H1 (cell line): ENCODE data around the gene GPR39. TPM values are rescaled to one million over a fixed set of nuclear protein-coding genes. Genes with fewer than 3 reads are reported as not detected.

Source experiments
- CTCF ChIA-PET: fragments of 300-600 bp; sonication (Branson Sonifier 250); formaldehyde crosslinking; loops from one replicate; lab custom pipeline; 2021; ENCODE audit not compliant: partially characterized antibody; lab: Charles Lee
- POLR2A ChIA-PET: fragments of 300-600 bp; sonication (Branson Sonifier 250); formaldehyde crosslinking; loops from one replicate; lab custom pipeline; 2021; ENCODE audit warnings: inconsistent platforms; ENCODE audit not compliant: partially characterized antibody; lab: Charles Lee
- DNase-seq, 2 experiments: peaks; one replicate each; pipeline versions ENCODE4 v3.0.0 to v3.0.0-alpha.2; 2010 to 2022; ENCODE audit warnings: low spot score in 2 of 2, low read depth in 1 of 2, mixed read lengths in 1 of 2
- FAIRE-seq: peaks from 2 replicates; lab custom pipeline; 2011; peaks lifted over from hg19 to GRCh38; lab: Jason Lieb, UNC
- H2AFZ ChIP-seq: 2 replicates; pipeline ENCODE4 v1.8.1; 2012; ENCODE audit warnings: low read length, inconsistent platforms
- H2AK5ac ChIP-seq: 2 replicates; pipeline ENCODE4 v1.6.1; 2013; ENCODE audit warnings: low read depth, low read length
- H2BK120ac ChIP-seq: replicated peaks from 2 replicates; pipeline ENCODE3; 2013; ENCODE audit warnings: low read depth, low read length, inconsistent platforms
- H2BK12ac ChIP-seq: 2 replicates; pipeline ENCODE4 v1.6.1; 2013; ENCODE audit warnings: low read depth, low read length
- H2BK15ac ChIP-seq: 2 replicates; pipeline ENCODE4 v1.6.1; 2013; ENCODE audit warnings: low read length
- H2BK20ac ChIP-seq: 2 replicates; pipeline ENCODE4 v1.6.1; 2013; ENCODE audit warnings: low read length
- H2BK5ac ChIP-seq: 2 replicates; pipeline ENCODE4 v1.6.1; 2013; ENCODE audit warnings: low read depth, low read length
- H3K14ac ChIP-seq: 2 replicates; pipeline ENCODE4 v1.6.1; 2013; ENCODE audit warnings: inconsistent platforms; ENCODE audit not compliant: insufficient read length
- H3K18ac ChIP-seq: 2 replicates; pipeline ENCODE4 v1.6.1; 2013; ENCODE audit warnings: low read length; ENCODE audit errors: extremely low read depth
- H3K23ac ChIP-seq: 2 replicates; pipeline ENCODE4 v1.6.1; 2013; ENCODE audit warnings: inconsistent platforms; ENCODE audit not compliant: insufficient read length
- H3K23me2 ChIP-seq: 2 replicates; pipeline ENCODE4 v1.6.1; 2013; ENCODE audit warnings: low read depth, low read length
- H3K27ac ChIP-seq: 2 replicates; pipeline ENCODE4 v1.6.1; 2011; ENCODE audit warnings: low read depth, low read length, inconsistent platforms
- H3K27me3 ChIP-seq, 4 experiments: replicated peaks in 1 of 4; 1 replicate in 1 of 4; 2 replicates in 3 of 4; pipeline versions ENCODE4 v1.6.1 to v1.8.1; 2011 to 2013; ENCODE audit warnings: low read length in 3 of 4, mild to moderate bottlenecking in 3 of 4, inconsistent platforms in 2 of 4, mixed read lengths in 2 of 4, moderate library complexity in 1 of 4; ENCODE audit not compliant: control insufficient read depth in 3 of 4, insufficient read depth in 3 of 4; ENCODE audit errors: extremely low read depth in 1 of 4
- H3K36me3 ChIP-seq, 4 experiments: 2 replicates each; pipeline versions ENCODE4 v1.6.1 to v1.8.1; 2011 to 2013; ENCODE audit warnings: mild to moderate bottlenecking in 4 of 4, low read length in 3 of 4, moderate library complexity in 2 of 4, control low read depth in 1 of 4, inconsistent platforms in 1 of 4; ENCODE audit not compliant: insufficient read depth in 4 of 4, control insufficient read depth in 2 of 4
- H3K4ac ChIP-seq: replicated peaks from 2 replicates; pipeline ENCODE3; 2013; ENCODE audit warnings: low read length, low read depth, mixed read lengths, inconsistent platforms; ENCODE audit not compliant: insufficient read length
- H3K4me1 ChIP-seq, 4 experiments: replicated peaks in 1 of 4; 1 replicate in 1 of 4; 2 replicates in 3 of 4; pipeline versions ENCODE4 v1.6.1 to v1.8.1; 2011 to 2013; ENCODE audit warnings: low read length in 3 of 4, inconsistent platforms in 2 of 4, mixed read lengths in 1 of 4; ENCODE audit not compliant: insufficient read depth in 4 of 4, control insufficient read depth in 3 of 4
- H3K4me2 ChIP-seq, 2 experiments: 2 replicates each; pipeline versions ENCODE4 v1.6.1 to v1.8.1; 2011 to 2013; ENCODE audit warnings: low read depth in 2 of 2, low read length in 2 of 2, control low read depth in 1 of 2, inconsistent platforms in 1 of 2, mild to moderate bottlenecking in 1 of 2; ENCODE audit not compliant: insufficient read depth in 1 of 2
- H3K4me3 ChIP-seq, 4 experiments: fragments of 200-600, 300-600 bp in 1 of 4; sonication (generic), shearing (Covaris generic), sonication (Bioruptor Twin) in 1 of 4; 2 replicates each; pipeline versions ENCODE4 v1.5.1 to v1.8.1; 2011 to 2016; ENCODE audit warnings: low read length in 4 of 4, low read depth in 3 of 4, control low read depth in 2 of 4, inconsistent platforms in 2 of 4, mild to moderate bottlenecking in 2 of 4, mixed read lengths in 1 of 4, moderate library complexity in 1 of 4; ENCODE audit not compliant: insufficient read depth in 2 of 4; ENCODE audit errors: extremely low read depth in 1 of 4
- H3K56ac ChIP-seq: replicated peaks from 2 replicates; pipeline ENCODE3; 2013; ENCODE audit warnings: low read depth, mild to moderate bottlenecking, mixed read lengths, low read length, inconsistent platforms; ENCODE audit not compliant: insufficient read length
- H3K79me1 ChIP-seq: 2 replicates; pipeline ENCODE4 v1.6.1; 2013; ENCODE audit warnings: low read depth, low read length, control low read depth
- H3K79me2 ChIP-seq, 2 experiments: 2 replicates each; pipeline versions ENCODE4 v1.6.1 to v1.8.1; 2012 to 2013; ENCODE audit warnings: low read length in 2 of 2, mild to moderate bottlenecking in 2 of 2, inconsistent platforms in 1 of 2; ENCODE audit not compliant: insufficient read depth in 2 of 2, control insufficient read depth in 1 of 2
- H3K9ac ChIP-seq, 4 experiments: replicated peaks in 1 of 4; 1 replicate in 1 of 4; 2 replicates in 3 of 4; pipeline versions ENCODE4 v1.6.1 to v1.8.1; 2011 to 2013; ENCODE audit warnings: low read depth in 3 of 4, low read length in 3 of 4, control low read depth in 2 of 4, mild to moderate bottlenecking in 2 of 4, moderate library complexity in 2 of 4, inconsistent platforms in 1 of 4; ENCODE audit errors: extremely low read depth in 1 of 4
- H3K9me3 ChIP-seq, 2 experiments: 2 replicates each; pipeline versions ENCODE4 v1.6.1 to v1.8.1; 2012 to 2013; ENCODE audit warnings: mild to moderate bottlenecking in 2 of 2, moderate library complexity in 2 of 2, control low read depth in 1 of 2, inconsistent platforms in 1 of 2, low read depth in 1 of 2, low read length in 1 of 2, mixed read lengths in 1 of 2; ENCODE audit not compliant: insufficient read depth in 2 of 2
- H4K20me1 ChIP-seq, 2 experiments: replicated peaks in 1 of 2; 2 replicates each; pipeline versions ENCODE3 to v1.8.1; 2011 to 2013; ENCODE audit warnings: inconsistent platforms in 2 of 2, low read length in 2 of 2, mild to moderate bottlenecking in 1 of 2; ENCODE audit not compliant: insufficient read depth in 2 of 2, control insufficient read depth in 1 of 2
- H4K5ac ChIP-seq: 2 replicates; pipeline ENCODE4 v1.6.1; 2013; ENCODE audit warnings: low read length, low read depth, mixed read lengths, inconsistent platforms; ENCODE audit not compliant: insufficient read length
- H4K8ac ChIP-seq: 2 replicates; pipeline ENCODE4 v1.8.0; 2013; ENCODE audit warnings: mild to moderate bottlenecking, moderate library complexity, low read length, inconsistent platforms; ENCODE audit not compliant: insufficient read depth; ENCODE audit errors: extremely low read depth
- H4K91ac ChIP-seq: replicated peaks from 2 replicates; pipeline ENCODE3; 2013; ENCODE audit warnings: low read length, mixed read lengths, inconsistent platforms; ENCODE audit not compliant: insufficient read length
- ASH2L ChIP-seq: fragments of 200-600, 300-600 bp; sonication (generic); IDR thresholded peaks from one replicate; pipeline ENCODE4 v1.7.1; 2017; ENCODE audit warnings: low read length
- CREB1 ChIP-seq: IDR thresholded peaks from 2 replicates; pipeline ENCODE4 v1.6.1; 2012; ENCODE audit warnings: inconsistent platforms
- CTBP2 ChIP-seq: IDR thresholded peaks from 2 replicates; pipeline ENCODE4 v1.7.0; 2011; ENCODE audit warnings: borderline replicate concordance, mild to moderate bottlenecking, moderate library complexity, mixed read lengths, low read length; ENCODE audit not compliant: insufficient read depth, insufficient read length
- GTF2F1 ChIP-seq: IDR thresholded peaks from 2 replicates; pipeline ENCODE4 v1.6.1; 2012; ENCODE audit warnings: low read depth, low read length, improper control_type of control experiment, borderline replicate concordance
- HDAC2 ChIP-seq, 2 experiments: fragments of 300-600 bp in 1 of 2; sonication (generic) in 1 of 2; IDR thresholded peaks; 2 replicates each; pipeline ENCODE4 v1.6.1; 2011 to 2012; ENCODE audit warnings: low read depth in 2 of 2, low read length in 2 of 2, mild to moderate bottlenecking in 2 of 2, moderate library complexity in 2 of 2, borderline replicate concordance in 1 of 2, inconsistent platforms in 1 of 2
- HDAC6 ChIP-seq: IDR thresholded peaks from one replicate; pipeline ENCODE4 v1.7.1; 2012; ENCODE audit warnings: low read depth, mild to moderate bottlenecking, inconsistent platforms, low read length, moderate library complexity
- JUN ChIP-seq: IDR thresholded peaks from 2 replicates; pipeline ENCODE4 v1.6.1; 2011; ENCODE audit warnings: low read depth, mild to moderate bottlenecking, improper control_type of control experiment, low read length
- KDM5A ChIP-seq: fragments of 200-600 bp; IDR thresholded peaks from 2 replicates; pipeline ENCODE4 v1.7.1; 2012; ENCODE audit warnings: mild to moderate bottlenecking, low read length, inconsistent platforms, mixed read lengths
- POLR2A ChIP-seq, 2 experiments: IDR thresholded peaks; 1 replicate in 1 of 2; 2 replicates in 1 of 2; pipeline ENCODE4 v1.6.1; 2011; ENCODE audit warnings: low read depth in 2 of 2, low read length in 2 of 2, mild to moderate bottlenecking in 2 of 2; ENCODE audit errors: control extremely low read depth in 1 of 2
- SP2 ChIP-seq: IDR thresholded peaks from 2 replicates; pipeline ENCODE4 v1.6.1; 2012; ENCODE audit warnings: mild to moderate bottlenecking, low read length, inconsistent platforms
- SRF ChIP-seq: IDR thresholded peaks from 2 replicates; pipeline ENCODE4 v1.6.1; 2011; ENCODE audit warnings: mild to moderate bottlenecking, low read depth, low read length, moderate library complexity
- WGBS, 2 experiments: shearing (Covaris generic) in 1 of 2; methylation state at CpG; one replicate each; pipeline versions ENCODE4 v1.1.6 to v1.1.7; 2013 to 2015; ENCODE audit warnings: low lambda C conversion rate in 2 of 2, mixed read lengths in 2 of 2, inconsistent platforms in 1 of 2, low coverage in 1 of 2, missing lambda C conversion rate in 1 of 2; ENCODE audit not compliant: insufficient replicate concordance in 2 of 2, insufficient coverage in 1 of 2, insufficient read length in 1 of 2; ENCODE audit errors: extremely low coverage in 1 of 2, missing lambda C conversion rate in 1 of 2; 5-methylcytosine and 5-hydroxymethylcytosine counted together
- polyA plus RNA-seq, 7 experiments: library from polyadenylated mRNA; depleted of rRNA in 3 of 7; stranded (reverse) in 5 of 7; unstranded in 2 of 7; fragments of >200 nt in 5 of 7; fragments of 200-250 nt in 2 of 7; gene quantifications; 1 replicate in 5 of 7; 2 replicates in 1 of 7; 4 replicates in 1 of 7; pipeline versions ENCODE4 v1.2.1 to v1.2.3, GENCODE V29; 2011 to 2013; ENCODE audit warnings: missing spikeins in 2 of 7, mixed read lengths in 2 of 7
- total RNA-seq: library from RNA; stranded (reverse); fragmentation: NEBNext Ultra II Directional; extraction: Animal tissue kit (Norgen Biotek cat#: 25700); gene quantifications from 2 replicates; pipeline ENCODE4 v1.2.1, GENCODE V29; 2021
- TF ChIP-seq, protein P1 (sequence below): IDR thresholded peaks from 2 replicates; pipeline ENCODE4 v1.6.1; 2011; ENCODE audit warnings: low read length, improper control_type of control experiment

GPR39 gene
- total and polyA plus RNA-seq, 2 of the 8 experiments (the other 6 are each of a cell fraction or from before 2014, with no cell fraction given) = 0.63 to 2.7 TPM

DNA sequence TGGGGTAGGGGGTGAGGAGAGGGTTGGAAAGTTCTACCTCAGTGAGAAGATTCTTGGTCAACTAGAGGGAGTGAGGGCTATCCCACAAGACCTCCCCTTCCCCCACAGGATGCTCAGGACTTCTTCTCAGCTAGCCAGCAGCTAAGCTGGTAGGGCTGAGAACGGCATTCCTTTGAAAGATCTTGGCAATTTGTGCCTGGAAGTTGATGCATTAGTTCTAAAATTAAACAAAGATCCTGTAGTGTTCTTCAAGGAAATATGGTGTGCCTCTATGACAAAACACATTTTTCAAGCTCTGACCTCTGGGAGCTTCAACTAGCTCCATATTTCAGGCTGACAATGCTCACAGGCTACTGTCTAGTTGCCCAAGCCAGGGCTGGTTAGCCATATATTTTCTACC is 251.1 kb downstream of the GPR39 start:
- Histone ChIP-seq H3K14ac (no peak overlapping the region), H3K27ac (no peak overlapping the region), H3K27me3 (peaks cover 14 to 47% (median 43%) of the 10 kb centered on the region in 4 experiments), H3K4me1 (peaks cover 0 to 10% (median 3%) of the 10 kb centered on the region in 4 experiments; a peak in 5 of 7 replicates), H4K8ac (no peak overlapping the region), H3K9ac (no peak overlapping the region), H2AK5ac (no peak overlapping the region), H3K23me2 (peaks cover 24% of the 10 kb centered on the region), H4K5ac (no peak overlapping the region), H3K36me3 (no peaks in the 10 kb centered on the region), H3K79me1 (no peaks in the 10 kb centered on the region), H2AFZ (no peak overlapping the region), H3K18ac (no peak overlapping the region), H3K4me2 (peak overlapping the region in 1 of 2 experiments; percentile 98; a peak in 1 of 4 replicates), H2BK20ac (no peak overlapping the region), H2BK15ac (no peak overlapping the region), H4K91ac (no peak overlapping the region), H2BK5ac (no peak overlapping the region), H3K56ac (no peak overlapping the region), H2BK12ac (no peak overlapping the region), H3K9me3 (no peaks in the 10 kb centered on the region), H2BK120ac (no peak overlapping the region), H3K79me2 (no peaks in the 10 kb centered on the region), H3K4ac (no peak overlapping the region), H3K4me3 (0 out of 8 replicates have a peak overlapping the region, but pooled peaks of 1 of the 4 experiments have one; percentile 70), H4K20me1 (peaks cover 0 to 4% of the 10 kb centered on the region in 2 experiments), H3K23ac (no peak overlapping the region)
- TF ChIP-seq POLR2A (IDR thresholded peaks at IDR 0.05; ENCODE audit: control extremely low read depth in 1 of 2, low read depth in 2 of 2, low read length in 2 of 2) (no peak), HDAC6 (no peak), CREB1 (no peak), SP2 (no peak), GTF2F1 (no peak), KDM5A (no peak), SRF (no peak), CTBP2 (no peak), HDAC2 (IDR thresholded peaks at IDR 0.05; ENCODE audit: borderline replicate concordance in 1 of 2, low read depth in 2 of 2, low read length in 2 of 2) (no peak), ASH2L (no peak), JUN (no peak)
- TF ChIP-seq, protein P1, sequence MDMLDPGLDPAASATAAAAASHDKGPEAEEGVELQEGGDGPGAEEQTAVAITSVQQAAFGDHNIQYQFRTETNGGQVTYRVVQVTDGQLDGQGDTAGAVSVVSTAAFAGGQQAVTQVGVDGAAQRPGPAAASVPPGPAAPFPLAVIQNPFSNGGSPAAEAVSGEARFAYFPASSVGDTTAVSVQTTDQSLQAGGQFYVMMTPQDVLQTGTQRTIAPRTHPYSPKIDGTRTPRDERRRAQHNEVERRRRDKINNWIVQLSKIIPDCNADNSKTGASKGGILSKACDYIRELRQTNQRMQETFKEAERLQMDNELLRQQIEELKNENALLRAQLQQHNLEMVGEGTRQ = no peak
- ChIA-PET CTCF (interaction anchor here (0.6 to 4.9 kb wide), 8 partner anchors 10 to 305 kb away, joined by 3 to 45 read pairs (median 5); no protein-coding TSS in a partner anchor), POLR2A (no interaction called here)
- 71% methylated on average over 1 of the region's 1 CpG; no CpG with 5 or more reads in 1 of the 2 experiments for WGBS, 2 experiments
- FAIRE-seq (no peak), DNase-seq (no peak)
